NCI-H2196 treated with DMSO at 0.1 percent for 48 hours (cell line): ENCODE data around the gene MIOS.
A peak's percentile ranks its signal among the peaks of the same experiment; 100 is the strongest.

ENCODE experiments used
- DNase-seq: peaks from one replicate; lab custom pipeline; 2025; ENCODE audit not compliant: unreplicated experiment; lab: John Stamatoyannopoulos, UW

The MIOS gene

GRCh38 chr7:7566651-7567611 lies at the start of gene MIOS:
Gene MIOS, plus strand, starts transcription at chr7:7566884. Its CDS starts 5,592 bp downstream, at chr7:7572476.
- DNase-seq: peak; percentile 56

GRCh38 chr7:7517754-7518153 lies 48.9 kb upstream of the MIOS start:
- DNase-seq: no peak

GRCh38 chr7:7519056-7519455 lies 47.6 kb upstream of the MIOS start:
- no peak for DNase-seq

GRCh38 chr7:7519528-7519927 lies 47.2 kb upstream of the MIOS start:
- no peak for DNase-seq

GRCh38 chr7:7521259-7521658 lies 45.4 kb upstream of the MIOS start:
- DNase-seq: no peak

- DNase-seq: no peak
Measured at GRCh38 chr7:7522421-7522820, 44.3 kb upstream of the MIOS start.

GRCh38 chr7:7524121-7524520 lies 42.6 kb upstream of the MIOS start:
- no peak for DNase-seq

GRCh38 chr7:7526006-7526405 lies 40.7 kb upstream of the MIOS start:
- DNase-seq: no peak

- DNase-seq: no peak
Measured at GRCh38 chr7:7527047-7527446, 39.6 kb upstream of the MIOS start.

- peak; percentile 81 for DNase-seq
Measured at GRCh38 chr7:7529328-7529727, 37.4 kb upstream of the MIOS start.

GRCh38 chr7:7533831-7534430 lies 32.8 kb upstream of the MIOS start:
- DNase-seq: no peak

GRCh38 chr7:7535691-7536090 lies 31.0 kb upstream of the MIOS start, which contains the start of gene COL28A1:
Gene COL28A1, minus strand, starts transcription at chr7:7535873. Its CDS starts 2,998 bp downstream, at chr7:7532875.
- no peak for DNase-seq

- peak; percentile 15 for DNase-seq
Measured at GRCh38 chr7:7536396-7537019, 30.2 kb upstream of the MIOS start.

GRCh38 chr7:7537711-7538110 lies 29.0 kb upstream of the MIOS start:
- DNase-seq: no peak

GRCh38 chr7:7539152-7539551 lies 27.5 kb upstream of the MIOS start:
- DNase-seq: no peak

- no peak for DNase-seq
Measured at GRCh38 chr7:7539711-7540110, 27.0 kb upstream of the MIOS start.

GRCh38 chr7:7542251-7542835 lies 24.3 kb upstream of the MIOS start:
- no peak for DNase-seq

- DNase-seq: no peak
Measured at GRCh38 chr7:7548407-7548806, 18.3 kb upstream of the MIOS start.

- no peak for DNase-seq
Measured at GRCh38 chr7:7550663-7551062, 16.0 kb upstream of the MIOS start.

- no peak for DNase-seq
Measured at GRCh38 chr7:7552199-7552598, 14.5 kb upstream of the MIOS start.

- no peak for DNase-seq
Measured at GRCh38 chr7:7553386-7553785, 13.3 kb upstream of the MIOS start.
